Keratinocyte (primary cell): ENCODE measurements around the gene GIMAP4. TPM values are rescaled to one million over a fixed set of nuclear protein-coding genes. Genes with fewer than 3 reads are reported as not detected.

Source experiments
- DNase-seq: peaks from one replicate; pipeline ENCODE4 v3.0.0-alpha.2; 2011; ENCODE audit warnings: low read depth, missing footprints, low spot score
- FAIRE-seq: peaks from 2 replicates; lab custom pipeline; 2011; peaks lifted over from hg19 to GRCh38; lab: Jason Lieb, UNC
- H2AFZ ChIP-seq: 2 replicates; pipeline ENCODE4 v1.6.0; 2012; ENCODE audit warnings: low read length, control low read depth, inconsistent platforms; ENCODE audit not compliant: control insufficient read depth
- H3K27ac ChIP-seq: 2 replicates; pipeline ENCODE4 v1.5.1; 2011; ENCODE audit warnings: low read length; ENCODE audit not compliant: control insufficient read depth, insufficient read depth
- H3K27me3 ChIP-seq: 3 replicates; pipeline ENCODE4 v1.6.0; 2011; ENCODE audit warnings: low read length; ENCODE audit not compliant: control insufficient read depth, insufficient read depth; ENCODE audit errors: extremely low read depth
- H3K36me3 ChIP-seq, 2 experiments: 2 replicates in 1 of 2; 3 replicates in 1 of 2; pipeline ENCODE4 v1.5.1; 2011; ENCODE audit warnings: low read length in 2 of 2, mild to moderate bottlenecking in 1 of 2; ENCODE audit not compliant: control insufficient read depth in 2 of 2, insufficient read depth in 2 of 2; ENCODE audit errors: extremely low read depth in 1 of 2
- H3K4me1 ChIP-seq: 3 replicates; pipeline ENCODE4 v1.5.1; 2011; ENCODE audit warnings: low read length; ENCODE audit not compliant: control insufficient read depth, insufficient read depth; ENCODE audit errors: extremely low read depth
- H3K4me2 ChIP-seq: 3 replicates; pipeline ENCODE4 v1.6.0; 2011; ENCODE audit warnings: low read depth, low read length; ENCODE audit not compliant: control insufficient read depth, insufficient read depth; ENCODE audit errors: extremely low read depth
- H3K4me3 ChIP-seq, 3 experiments: fragments of 200-600 bp in 1 of 3; sonication (generic) in 1 of 3; 2 replicates in 2 of 3; 3 replicates in 1 of 3; pipeline ENCODE4 v1.5.1; 2011 to 2016; ENCODE audit warnings: low read length in 3 of 3, mild to moderate bottlenecking in 3 of 3, control low read depth in 2 of 3, inconsistent platforms in 1 of 3, low read depth in 1 of 3, mixed read lengths in 1 of 3, mixed run types in 1 of 3, moderate library complexity in 1 of 3; ENCODE audit not compliant: control insufficient read depth in 2 of 3, insufficient read depth in 2 of 3; ENCODE audit errors: extremely low read depth in 1 of 3
- H3K79me2 ChIP-seq: 2 replicates; pipeline ENCODE4 v1.6.0; 2012; ENCODE audit warnings: low read length; ENCODE audit not compliant: control insufficient read depth, insufficient read depth
- H3K9ac ChIP-seq: 3 replicates; pipeline ENCODE4 v1.6.0; 2011; ENCODE audit warnings: low read length; ENCODE audit not compliant: control insufficient read depth, insufficient read depth; ENCODE audit errors: extremely low read depth
- H3K9me1 ChIP-seq: 3 replicates; pipeline ENCODE4 v1.6.0; 2011; ENCODE audit warnings: low read length; ENCODE audit not compliant: control insufficient read depth, insufficient read depth; ENCODE audit errors: extremely low read depth
- H3K9me3 ChIP-seq: 2 replicates; pipeline ENCODE4 v1.5.1; 2012; ENCODE audit warnings: low read depth, low read length; ENCODE audit not compliant: control insufficient read depth
- H4K20me1 ChIP-seq: 3 replicates; pipeline ENCODE4 v1.6.0; 2011; ENCODE audit warnings: low read length; ENCODE audit not compliant: control insufficient read depth, insufficient read depth; ENCODE audit errors: extremely low read depth
- EZH2 ChIP-seq: IDR thresholded peaks from one replicate; pipeline ENCODE4 v1.6.1; 2012; ENCODE audit warnings: inconsistent platforms, mild to moderate bottlenecking, low read length, moderate library complexity
- dilution Hi-C: fragments of 300-500 bp; cut with MboI; formaldehyde crosslinking; loops from one replicate; pipeline ENCODE4 v1.7.0; 2020; ENCODE audit warnings: low sequenced_read_pairs; ENCODE audit not compliant: extremely low pct_ligation_motif_present
- polyA plus RNA-seq, 5 experiments: library from polyadenylated mRNA; depleted of rRNA in 3 of 5; stranded (reverse) in 3 of 5; stranded (forward) in 1 of 5; unstranded in 1 of 5; fragments of >200 nt; gene quantifications; 1 replicate in 1 of 5; 2 replicates in 3 of 5; 3 replicates in 1 of 5; pipeline versions ENCODE4 v1.2.1 to v1.2.3, GENCODE V29; 2011 to 2012; ENCODE audit warnings: missing spikeins in 2 of 5, low read depth in 1 of 5, low replicate concordance in 1 of 5
- TF ChIP-seq, protein P1 (sequence below), 3 experiments: IDR thresholded peaks in 1 of 3; conservative IDR thresholded peaks in 1 of 3; optimal IDR thresholded peaks in 1 of 3; 2 replicates in 2 of 3; 3 replicates in 1 of 3; pipeline versions ENCODE3 to v1.5.1; 2011; ENCODE audit warnings: low read length in 3 of 3, mild to moderate bottlenecking in 3 of 3, moderate library complexity in 2 of 3, control low read depth in 1 of 3, inconsistent platforms in 1 of 3; ENCODE audit not compliant: insufficient read depth in 2 of 3; ENCODE audit errors: extremely low read depth in 1 of 3

GIMAP4 gene
- polyA plus RNA-seq, 1 donor (not counting 4 experiments of a cell fraction or from before 2014, with no cell fraction given): not detected

DNA sequence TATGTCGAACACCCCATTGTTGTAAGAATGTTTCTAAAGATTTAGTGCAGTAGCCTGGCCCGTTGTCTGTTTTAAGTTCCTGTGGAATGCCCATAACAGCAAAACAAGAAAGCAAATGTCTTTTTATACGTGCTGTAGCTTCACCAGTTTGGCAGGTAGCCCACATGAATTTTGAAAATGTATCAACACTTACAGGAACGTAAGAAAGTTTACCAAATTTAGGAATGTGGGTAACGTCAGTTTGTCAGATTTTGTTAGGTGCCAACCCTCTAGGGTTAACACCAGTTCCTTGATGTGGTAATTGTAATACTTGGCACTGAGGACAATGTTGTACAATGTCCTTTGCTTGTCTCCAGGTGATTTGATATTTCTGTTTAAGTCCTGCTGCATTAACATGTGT lies 3.2 kb upstream of the GIMAP4 start:
- no peak for TF ChIP-seq EZH2
- TF ChIP-seq, protein P1, sequence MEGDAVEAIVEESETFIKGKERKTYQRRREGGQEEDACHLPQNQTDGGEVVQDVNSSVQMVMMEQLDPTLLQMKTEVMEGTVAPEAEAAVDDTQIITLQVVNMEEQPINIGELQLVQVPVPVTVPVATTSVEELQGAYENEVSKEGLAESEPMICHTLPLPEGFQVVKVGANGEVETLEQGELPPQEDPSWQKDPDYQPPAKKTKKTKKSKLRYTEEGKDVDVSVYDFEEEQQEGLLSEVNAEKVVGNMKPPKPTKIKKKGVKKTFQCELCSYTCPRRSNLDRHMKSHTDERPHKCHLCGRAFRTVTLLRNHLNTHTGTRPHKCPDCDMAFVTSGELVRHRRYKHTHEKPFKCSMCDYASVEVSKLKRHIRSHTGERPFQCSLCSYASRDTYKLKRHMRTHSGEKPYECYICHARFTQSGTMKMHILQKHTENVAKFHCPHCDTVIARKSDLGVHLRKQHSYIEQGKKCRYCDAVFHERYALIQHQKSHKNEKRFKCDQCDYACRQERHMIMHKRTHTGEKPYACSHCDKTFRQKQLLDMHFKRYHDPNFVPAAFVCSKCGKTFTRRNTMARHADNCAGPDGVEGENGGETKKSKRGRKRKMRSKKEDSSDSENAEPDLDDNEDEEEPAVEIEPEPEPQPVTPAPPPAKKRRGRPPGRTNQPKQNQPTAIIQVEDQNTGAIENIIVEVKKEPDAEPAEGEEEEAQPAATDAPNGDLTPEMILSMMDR (optimal IDR thresholded peaks at IDR 0.05 in 1 of 3, IDR thresholded peaks at IDR 0.05 in 1 of 3, conservative IDR thresholded peaks at IDR 0.05 in 1 of 3; ENCODE audit: extremely low read depth in 1 of 3, insufficient read depth in 2 of 3, low read length in 3 of 3): no peak
- H2AFZ ChIP-seq: no peak overlapping the region
- peaks cover 5% of the 10 kb centered on the region for H3K27me3 ChIP-seq
- no peaks in the 10 kb centered on the region for H3K36me3 ChIP-seq
- dilution Hi-C loops: no loop called here
- peaks cover 2% of the 10 kb centered on the region for H3K9me3 ChIP-seq
- no peaks in the 10 kb centered on the region for H3K79me2 ChIP-seq
- no peaks in the 10 kb centered on the region for H3K4me1 ChIP-seq
- no peak overlapping the region for H3K4me3 ChIP-seq
- H3K4me2 ChIP-seq: no peak overlapping the region
- no peak overlapping the region for H3K27ac ChIP-seq
- H4K20me1 ChIP-seq: no peaks in the 10 kb centered on the region
- no peak for DNase-seq
- FAIRE-seq: no peak
- H3K9ac ChIP-seq: no peak overlapping the region
- H3K9me1 ChIP-seq: no peaks in the 10 kb centered on the region

DNA sequence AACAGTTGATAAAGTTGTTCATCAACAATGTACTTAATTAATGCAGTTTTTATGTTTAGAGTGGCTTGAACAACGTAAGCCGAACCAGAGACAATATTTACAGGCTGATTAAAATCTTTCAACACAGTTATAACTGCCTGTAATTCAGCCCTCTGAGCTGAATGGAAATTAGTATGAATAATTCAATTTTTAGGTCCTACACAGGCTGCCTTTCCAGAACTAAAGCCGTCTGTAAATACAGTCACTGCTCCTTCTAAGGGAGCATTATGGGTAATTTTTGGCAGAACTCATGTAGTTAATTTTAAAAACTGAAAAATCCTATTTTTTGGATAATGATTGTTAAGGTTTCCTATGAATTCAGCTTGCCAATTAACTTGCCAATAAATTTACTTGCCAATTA lies 2.6 kb upstream of the GIMAP4 start:
- Histone ChIP-seq H3K9me3 (peaks cover 2% of the 10 kb centered on the region), H3K4me3 (no peak overlapping the region), H3K4me1 (no peaks in the 10 kb centered on the region), H3K9me1 (no peaks in the 10 kb centered on the region), H3K9ac (no peak overlapping the region), H4K20me1 (no peaks in the 10 kb centered on the region), H3K79me2 (no peaks in the 10 kb centered on the region), H2AFZ (no peak overlapping the region), H3K27ac (no peak overlapping the region), H3K27me3 (peaks cover 5% of the 10 kb centered on the region), H3K36me3 (no peaks in the 10 kb centered on the region), H3K4me2 (no peak overlapping the region)
- no peak for FAIRE-seq
- dilution Hi-C loops: no loop called here
- DNase-seq: no peak
- no peak for TF ChIP-seq EZH2
- TF ChIP-seq, protein P1 (optimal IDR thresholded peaks at IDR 0.05 in 1 of 3, IDR thresholded peaks at IDR 0.05 in 1 of 3, conservative IDR thresholded peaks at IDR 0.05 in 1 of 3; ENCODE audit: extremely low read depth in 1 of 3, insufficient read depth in 2 of 3, low read length in 3 of 3): no peak
